ENCODE data around the gene VCAN. TPM values are rescaled to one million over a fixed set of nuclear protein-coding genes. Genes with fewer than 3 reads are reported as not detected.

VCAN gene
- total RNA-seq, 2 experiments from 2014 or later: under 0.01 TPM; not detected in 1

GRCh38 chr5:83493644-83494043, 22.1 kb downstream of the VCAN start:
- no peak overlapping the region for H2AFZ ChIP-seq (ENCODE audit: low read length)
- no peak overlapping the region for H3K4me2 ChIP-seq (ENCODE audit: low read length)
- DNase-seq (ENCODE audit: low spot score): no peak
- no peaks in the 10 kb centered on the region for H3K9me2 ChIP-seq (ENCODE audit: insufficient read depth, low read length)
- ChIA-PET CTCF (ENCODE audit: unreplicated experiment) (no interaction called here), POLR2A (no interaction called here)
- no peaks in the 10 kb centered on the region for H3K36me3 ChIP-seq (ENCODE audit: insufficient read depth, low read length)
- no peak overlapping the region for H3K27ac ChIP-seq (ENCODE audit: low read depth, low read length, poor library complexity, severe bottlenecking)
- no peak for TF ChIP-seq CTCF (conservative IDR thresholded peaks at IDR 0.05; ENCODE audit: low read length)
- TF ChIP-seq EZH2phosphoT487 (IDR thresholded peaks at IDR 0.05; ENCODE audit: borderline replicate concordance, low read depth, low read length): no peak
- no TSS peak for BruUV-seq (replicated peaks)
- H4K20me1 ChIP-seq (ENCODE audit: insufficient read depth, low read length): no peaks in the 10 kb centered on the region
- H3K79me2 ChIP-seq (ENCODE audit: insufficient read depth, low read depth, low read length): no peaks in the 10 kb centered on the region
- H3K9me3 ChIP-seq (ENCODE audit: low read length): no peaks in the 10 kb centered on the region
- H3K4me1 ChIP-seq (ENCODE audit: insufficient read depth, low read length, poor library complexity, severe bottlenecking): no peaks in the 10 kb centered on the region
- H3K4me3 ChIP-seq (ENCODE audit: low read depth, low read length, poor library complexity, severe bottlenecking): no peak overlapping the region
- intact Hi-C loops (cut with micrococcal nuclease; ENCODE audit: unreplicated experiment): no loop called here

- Histone ChIP-seq H2AFZ (ENCODE audit: low read length) (no peak overlapping the region), H4K20me1 (ENCODE audit: insufficient read depth, low read length) (no peaks in the 10 kb centered on the region), H3K4me1 (ENCODE audit: insufficient read depth, low read length, poor library complexity, severe bottlenecking) (no peaks in the 10 kb centered on the region), H3K4me2 (ENCODE audit: low read length) (no peak overlapping the region), H3K4me3 (ENCODE audit: low read depth, low read length, poor library complexity, severe bottlenecking) (no peak overlapping the region), H3K79me2 (ENCODE audit: insufficient read depth, low read depth, low read length) (no peaks in the 10 kb centered on the region), H3K27ac (ENCODE audit: low read depth, low read length, poor library complexity, severe bottlenecking) (no peak overlapping the region), H3K36me3 (ENCODE audit: insufficient read depth, low read length) (no peaks in the 10 kb centered on the region), H3K9me3 (ENCODE audit: low read length) (no peaks in the 10 kb centered on the region), H3K9me2 (ENCODE audit: insufficient read depth, low read length) (no peaks in the 10 kb centered on the region)
- no TSS peak for BruUV-seq (replicated peaks)
- TF ChIP-seq CTCF (conservative IDR thresholded peaks at IDR 0.05; ENCODE audit: low read length) (no peak), EZH2phosphoT487 (IDR thresholded peaks at IDR 0.05; ENCODE audit: borderline replicate concordance, low read depth, low read length) (no peak)
- POLR2A ChIA-PET: no interaction called here
- intact Hi-C loops (cut with micrococcal nuclease; ENCODE audit: unreplicated experiment): no loop called here
- no peak for DNase-seq (ENCODE audit: low spot score)
- CTCF ChIA-PET (ENCODE audit: unreplicated experiment): no interaction called here
These were observed 22.6 kb downstream of the VCAN start for GRCh38 chr5:83494087-83494620.

- DNase-seq (ENCODE audit: low spot score): no peak
- no peak overlapping the region for H3K27ac ChIP-seq (ENCODE audit: low read depth, low read length, poor library complexity, severe bottlenecking)
- no peak overlapping the region for H2AFZ ChIP-seq (ENCODE audit: low read length)
- H3K4me1 ChIP-seq (ENCODE audit: insufficient read depth, low read length, poor library complexity, severe bottlenecking): no peaks in the 10 kb centered on the region
- no peak overlapping the region for H3K4me2 ChIP-seq (ENCODE audit: low read length)
- no peak overlapping the region for H3K4me3 ChIP-seq (ENCODE audit: low read depth, low read length, poor library complexity, severe bottlenecking)
- TF ChIP-seq EZH2phosphoT487 (IDR thresholded peaks at IDR 0.05; ENCODE audit: borderline replicate concordance, low read depth, low read length) (no peak), CTCF (conservative IDR thresholded peaks at IDR 0.05; ENCODE audit: low read length) (no peak)
- no peaks in the 10 kb centered on the region for H4K20me1 ChIP-seq (ENCODE audit: insufficient read depth, low read length)
- H3K9me2 ChIP-seq (ENCODE audit: insufficient read depth, low read length): no peaks in the 10 kb centered on the region
- ChIA-PET POLR2A (interaction anchor here (1.2 to 1.3 kb wide), 2 partner anchors 9 to 11 kb away, joined by 4 read pairs; no protein-coding TSS in a partner anchor), CTCF (ENCODE audit: unreplicated experiment) (no interaction called here)
- intact Hi-C loops (cut with micrococcal nuclease; ENCODE audit: unreplicated experiment): no loop called here
- H3K9me3 ChIP-seq (ENCODE audit: low read length): no peaks in the 10 kb centered on the region
- no TSS peak for BruUV-seq (replicated peaks)
- no peaks in the 10 kb centered on the region for H3K79me2 ChIP-seq (ENCODE audit: insufficient read depth, low read depth, low read length)
- H3K36me3 ChIP-seq (ENCODE audit: insufficient read depth, low read length): no peaks in the 10 kb centered on the region
These were observed 23.1 kb downstream of the VCAN start for GRCh38 chr5:83494666-83495065.
